HG03045 (cell line): Measurements from ENCODE around the gene PNKD.
"Not testable (repeated sequence)": the region's sequence is repeated elsewhere in the genome, so short reads cannot be mapped to it uniquely, and the experiment has no call there.

Experiments used
- ATAC-seq: cut with Tn5 transposase; IDR thresholded peaks from one replicate; pipeline ENCODE4 v1.9.1; 2021; ENCODE audit warnings: mild to moderate bottlenecking, moderate library complexity; ENCODE audit not compliant: unreplicated experiment

The PNKD gene

DNA sequence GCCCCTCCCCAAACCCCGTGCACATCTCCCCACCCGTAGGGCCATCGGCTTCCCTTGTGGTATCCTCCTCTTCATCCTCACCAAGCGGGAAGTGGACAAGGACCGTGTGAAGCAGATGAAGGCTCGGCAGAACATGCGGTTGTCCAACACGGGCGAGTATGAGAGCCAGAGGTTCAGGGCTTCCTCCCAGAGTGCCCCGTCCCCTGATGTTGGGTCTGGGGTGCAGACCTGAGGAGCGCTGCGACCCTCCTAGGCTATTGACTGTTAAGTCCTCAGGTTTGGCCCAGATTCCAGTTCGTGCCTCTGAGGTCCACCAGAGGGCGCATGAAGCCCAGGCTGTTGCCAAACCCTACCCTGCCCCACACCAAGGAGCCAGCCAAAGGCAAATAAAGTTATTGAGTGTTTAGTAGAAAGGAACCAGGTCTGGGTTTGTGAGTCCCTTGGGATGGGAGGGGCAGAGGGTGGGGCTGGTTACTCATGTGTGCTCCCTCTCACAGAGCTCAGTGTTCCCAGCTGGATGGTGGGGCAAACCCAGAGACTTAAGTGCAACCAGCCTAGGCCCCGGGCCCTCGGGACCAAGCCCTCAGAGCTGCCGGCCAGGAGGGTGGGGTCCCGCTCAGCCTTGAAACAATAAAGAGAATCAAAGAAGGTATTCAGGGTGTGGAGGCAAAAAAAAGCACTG lies 2.4 kb downstream of the PNKD start:
- no peak for ATAC-seq

DNA sequence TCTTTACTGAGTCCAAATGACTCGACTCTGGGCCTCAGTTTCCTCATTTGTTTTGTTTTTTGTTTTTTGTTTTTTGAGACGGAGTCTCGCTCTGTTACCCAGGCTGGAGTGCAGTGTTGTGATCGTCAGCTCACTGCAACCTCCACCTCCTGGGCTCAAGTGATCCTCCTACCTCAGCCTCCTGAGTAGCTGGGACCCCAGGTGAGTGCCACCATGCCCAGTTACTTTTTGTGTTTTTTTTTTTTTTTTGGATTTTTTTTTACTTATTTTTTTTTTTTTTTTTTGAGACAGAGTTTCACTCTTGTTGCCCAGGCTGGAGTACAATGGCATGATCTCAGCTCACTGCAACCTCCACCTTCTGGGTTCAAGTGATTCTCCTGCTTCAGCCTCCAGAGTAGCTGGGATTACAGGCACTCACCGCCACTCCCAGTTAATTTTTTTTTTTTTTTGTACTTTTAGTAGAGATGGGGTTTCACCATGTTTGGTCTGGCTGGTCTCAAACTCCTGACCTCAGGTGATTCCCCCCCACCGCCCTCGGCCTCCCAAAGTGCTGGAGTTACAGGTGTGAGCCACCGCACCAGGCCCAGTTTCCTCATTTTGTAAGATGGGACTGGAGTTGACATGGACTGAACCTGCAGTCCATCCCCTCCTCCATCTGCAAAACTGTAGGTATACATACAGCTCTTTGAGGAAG lies 3.0 kb downstream of the PNKD start:
- ATAC-seq: not testable (repeated sequence)

DNA sequence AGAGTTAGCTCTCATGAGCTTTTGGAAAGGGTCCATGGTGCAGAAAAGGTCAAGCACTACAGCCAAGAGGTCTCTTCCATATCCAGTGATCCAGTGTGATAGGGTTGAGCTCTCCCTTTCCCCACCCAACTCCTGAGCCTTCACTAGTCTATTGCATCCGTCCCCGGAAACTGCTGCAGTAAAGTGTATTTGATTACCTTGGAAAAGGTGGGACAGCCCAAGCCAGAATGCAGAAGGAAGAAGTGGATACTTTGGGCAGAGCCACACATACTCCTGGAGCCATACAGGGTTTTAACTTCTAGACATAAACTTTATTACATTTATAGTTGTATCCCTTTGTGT lies 3.6 kb downstream of the PNKD start:
- no peak for ATAC-seq

DNA sequence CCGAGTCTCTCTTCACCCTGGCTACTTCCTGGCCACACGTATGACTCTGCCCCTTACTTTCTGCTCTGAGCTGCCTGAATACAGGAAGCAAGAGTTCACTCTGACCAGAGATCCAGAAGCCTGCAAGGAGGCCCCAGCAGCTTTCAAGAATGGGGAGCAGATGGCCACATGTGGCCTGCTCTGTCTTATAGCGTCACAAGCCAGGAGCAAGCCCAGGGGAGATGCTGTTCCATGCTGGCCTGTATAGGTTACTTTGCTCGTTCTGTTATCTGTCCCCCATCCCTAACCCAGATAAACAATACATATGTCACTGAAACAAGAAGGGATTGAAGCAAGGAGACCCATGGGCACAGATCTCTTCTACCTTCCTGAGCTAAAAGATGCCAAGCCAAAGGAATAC lies 4.3 kb downstream of the PNKD start:
- no peak for ATAC-seq

DNA sequence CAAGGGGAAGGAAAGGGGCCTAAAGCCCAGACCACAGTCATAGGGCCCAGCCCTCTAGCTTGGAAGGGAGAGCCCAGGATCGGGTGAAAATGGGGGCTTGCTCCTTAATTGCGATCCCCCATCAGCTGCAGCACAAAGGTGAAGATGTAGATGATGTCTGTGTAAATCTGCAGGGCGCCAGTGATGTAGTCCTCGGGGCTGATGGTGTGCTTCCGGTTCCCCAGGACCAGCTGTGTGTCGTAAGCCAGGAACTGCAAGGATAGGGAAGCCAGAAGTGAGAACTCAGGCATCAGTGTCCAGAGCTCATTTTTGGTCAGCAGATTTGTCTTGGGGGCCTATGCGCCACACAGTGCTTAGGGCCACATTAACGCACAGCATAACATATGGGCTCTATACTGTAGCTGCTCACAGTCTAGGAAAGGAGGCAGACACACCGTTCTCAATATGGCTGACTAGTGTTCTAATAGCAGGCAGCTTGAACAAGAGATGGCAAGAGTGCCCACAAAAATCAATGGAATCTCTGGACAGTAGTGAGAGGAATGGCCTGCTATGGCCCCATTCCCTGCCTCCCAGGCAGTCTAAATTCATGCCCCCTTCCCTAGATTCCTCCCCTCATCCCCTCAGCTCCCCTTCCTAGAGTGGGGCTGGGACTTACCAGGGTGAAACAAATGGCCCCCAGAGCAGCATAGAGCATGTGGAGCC lies 5.2 kb downstream of the PNKD start:
- ATAC-seq: no peak

DNA sequence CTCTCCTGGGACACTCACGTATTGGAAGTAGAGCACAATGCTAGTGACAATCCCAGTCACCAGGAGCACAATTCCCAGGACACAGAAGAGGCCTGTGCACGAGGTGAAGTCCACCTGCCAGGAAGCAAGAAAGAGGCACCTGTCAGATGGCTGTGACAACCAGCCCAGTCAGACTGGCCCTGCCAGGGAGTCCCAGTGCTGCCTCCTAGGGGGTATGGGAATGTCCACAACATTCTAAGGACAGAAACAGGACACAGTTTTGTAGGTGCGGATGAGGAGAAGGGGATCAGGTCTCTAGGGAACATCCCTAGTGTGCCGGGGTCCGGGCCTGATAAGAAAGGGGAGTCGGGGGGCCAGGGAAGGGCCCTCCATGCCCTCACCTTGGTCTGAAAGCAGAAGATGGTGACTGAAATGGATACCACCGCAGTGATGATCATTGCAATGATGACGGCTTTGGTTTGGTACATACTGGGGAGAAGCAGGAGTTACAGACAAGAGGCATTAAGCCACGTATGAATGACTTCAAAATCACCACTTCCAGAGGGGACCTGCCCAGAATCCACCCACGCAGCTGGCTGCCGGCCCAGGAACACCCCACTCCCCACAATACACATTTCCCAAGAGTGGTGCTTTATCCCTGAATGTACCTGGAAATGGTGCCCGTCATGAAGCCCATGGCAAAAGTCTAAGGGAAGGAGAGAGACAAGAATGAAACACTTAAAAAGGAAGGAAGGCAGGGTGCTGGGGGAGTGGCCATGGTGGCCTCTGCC lies 6.9 kb downstream of the PNKD start:
- no peak for ATAC-seq

DNA sequence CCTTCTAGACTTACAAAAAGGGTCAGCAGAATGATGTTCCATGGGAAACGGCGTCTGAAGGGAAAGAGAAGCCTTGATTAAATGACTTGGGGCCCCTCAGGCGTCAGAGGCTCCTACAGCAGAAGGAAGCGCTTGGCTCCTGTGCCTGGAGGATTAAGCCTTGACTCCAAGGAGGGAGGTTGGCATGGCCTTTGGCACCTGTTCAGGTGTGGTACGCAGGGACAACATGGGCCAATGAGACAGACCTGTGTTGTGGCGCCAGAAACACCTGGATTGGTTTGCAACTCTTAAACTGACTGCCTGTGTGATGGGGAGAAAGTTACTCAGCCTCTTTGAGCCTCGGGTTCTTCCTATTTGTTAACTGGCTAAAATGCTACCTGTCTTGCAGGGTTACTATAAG lies 7.6 kb downstream of the PNKD start:
- ATAC-seq: no peak

- ATAC-seq: no peak
These were observed 8.4 kb downstream of the PNKD start for GRCh38 chr2:218278531-218279360.

- no peak for ATAC-seq
These were observed 10.0 kb downstream of the PNKD start for GRCh38 chr2:218280260-218280870.

- ATAC-seq: no peak
These were observed 11.1 kb downstream of the PNKD start for GRCh38 chr2:218281449-218281848.

DNA sequence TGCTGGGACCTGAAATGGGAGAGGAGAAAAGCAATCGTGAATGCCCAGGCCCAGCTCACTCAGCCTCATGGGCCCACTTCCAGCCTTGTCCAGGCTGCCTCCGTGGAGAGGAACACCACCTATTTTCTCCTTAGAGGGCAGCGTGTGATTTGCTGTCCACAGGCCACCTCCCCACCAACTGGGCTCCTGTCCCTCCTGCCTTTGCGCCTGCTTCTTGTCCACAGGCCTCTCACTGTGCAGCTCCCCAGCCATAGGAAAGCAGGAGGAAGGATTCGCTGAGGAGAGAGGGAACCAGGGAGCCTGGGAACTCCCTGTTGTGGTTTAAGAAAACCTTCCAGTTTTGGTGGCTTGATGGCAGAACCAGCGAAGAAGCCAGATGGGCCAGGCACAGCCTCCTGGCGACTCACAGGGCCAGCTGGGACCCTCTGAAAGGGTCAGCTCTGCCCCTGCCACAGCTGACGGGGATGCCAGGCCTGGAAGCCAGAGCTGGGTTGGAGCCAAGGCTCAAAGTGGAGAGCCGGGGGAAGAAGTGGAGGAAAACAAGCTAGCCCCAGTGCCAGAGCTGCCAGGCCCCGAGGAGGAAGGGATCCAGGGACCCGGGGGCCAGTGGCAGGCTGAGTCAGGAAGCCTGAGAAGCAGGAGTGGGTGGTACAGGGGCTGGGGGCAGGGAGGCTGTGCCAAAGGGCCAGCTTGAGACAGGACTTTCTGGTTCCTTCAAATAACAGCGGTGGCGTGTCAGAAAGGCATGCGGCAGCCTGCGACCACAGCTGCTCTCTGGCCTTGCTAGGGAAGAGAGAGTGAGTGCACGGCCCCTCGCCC lies 12.1 kb downstream of the PNKD start:
- no peak for ATAC-seq

DNA sequence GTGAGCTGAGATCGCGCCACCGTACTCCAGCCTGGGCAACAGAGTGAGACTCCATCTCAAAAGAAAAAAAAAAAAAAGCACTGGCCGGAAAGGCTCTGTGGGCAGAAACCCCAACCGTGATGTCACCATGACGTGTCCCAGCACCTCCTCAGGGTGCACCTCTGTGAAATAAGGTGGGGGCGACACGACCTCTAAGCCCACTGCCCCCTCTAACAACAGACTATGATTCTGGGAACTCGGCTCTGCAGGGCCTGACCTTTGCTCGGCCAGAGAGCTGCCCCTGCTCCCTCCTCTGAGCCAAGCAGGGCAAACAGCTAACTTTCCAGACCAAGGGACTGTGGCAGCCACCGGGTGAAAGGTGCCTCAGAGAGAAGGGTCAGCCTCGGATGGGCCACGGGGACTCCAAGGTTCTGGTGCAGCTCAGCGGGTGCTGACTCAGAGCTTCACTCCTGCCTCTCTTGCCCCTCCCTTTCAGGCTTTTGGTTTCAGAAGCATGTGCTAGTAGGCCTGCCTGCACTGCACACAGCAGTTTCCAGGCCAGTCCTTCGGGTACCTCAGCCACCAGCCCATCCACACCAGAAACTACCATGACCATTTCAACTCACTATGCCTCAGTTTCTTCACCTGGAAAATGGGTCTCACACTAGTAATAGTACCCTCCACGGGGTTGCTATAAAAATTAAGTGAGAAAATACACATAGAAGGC lies 13.9 kb downstream of the PNKD start:
- peak; percentile 44 for ATAC-seq

GRCh38 chr2:218285604-218286003 lies 15.3 kb downstream of the PNKD start:
- ATAC-seq: no peak

DNA sequence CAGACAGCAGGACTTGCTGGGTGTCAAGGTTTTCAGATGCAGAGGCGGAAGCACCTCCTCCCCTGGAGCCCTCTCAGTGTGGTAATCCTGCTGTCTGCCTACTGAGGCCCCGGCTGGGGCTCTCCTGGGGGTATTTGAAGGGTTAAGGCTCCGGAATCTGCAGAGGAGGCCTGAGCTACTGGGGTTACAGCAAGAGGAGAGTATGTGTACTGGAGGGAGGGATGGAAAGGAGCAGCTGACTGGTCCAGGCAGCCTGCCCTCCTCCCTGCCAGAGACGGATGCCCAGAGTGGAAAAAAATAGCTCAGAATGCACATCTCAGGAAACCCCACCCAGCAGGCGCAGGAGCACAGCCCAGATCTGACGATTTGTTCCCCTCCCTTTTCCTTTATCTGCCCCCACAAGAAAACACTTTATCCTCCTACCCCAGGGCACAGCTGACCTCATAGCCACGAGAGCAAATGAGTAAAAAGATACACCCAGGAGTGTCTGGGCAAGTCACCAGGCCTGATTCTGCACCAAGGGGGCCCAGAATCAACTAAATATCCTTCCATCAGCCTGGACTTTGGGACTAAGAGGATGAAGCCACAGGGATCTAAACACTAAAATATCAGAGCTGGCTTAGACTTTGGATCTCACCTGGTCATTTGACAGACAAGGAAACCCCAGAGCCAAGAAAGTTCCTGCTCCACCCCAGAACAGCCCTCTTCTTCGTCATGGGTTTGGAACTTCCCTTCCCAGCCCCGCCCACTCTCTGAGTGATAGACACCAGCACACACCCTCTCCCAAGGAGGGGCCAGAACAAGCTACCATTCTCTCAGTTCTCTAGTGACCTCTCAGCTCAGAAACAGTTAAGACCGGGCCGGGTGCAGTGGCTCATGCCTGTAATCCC lies 16.5 kb downstream of the PNKD start:
- ATAC-seq: peak; percentile 70

DNA sequence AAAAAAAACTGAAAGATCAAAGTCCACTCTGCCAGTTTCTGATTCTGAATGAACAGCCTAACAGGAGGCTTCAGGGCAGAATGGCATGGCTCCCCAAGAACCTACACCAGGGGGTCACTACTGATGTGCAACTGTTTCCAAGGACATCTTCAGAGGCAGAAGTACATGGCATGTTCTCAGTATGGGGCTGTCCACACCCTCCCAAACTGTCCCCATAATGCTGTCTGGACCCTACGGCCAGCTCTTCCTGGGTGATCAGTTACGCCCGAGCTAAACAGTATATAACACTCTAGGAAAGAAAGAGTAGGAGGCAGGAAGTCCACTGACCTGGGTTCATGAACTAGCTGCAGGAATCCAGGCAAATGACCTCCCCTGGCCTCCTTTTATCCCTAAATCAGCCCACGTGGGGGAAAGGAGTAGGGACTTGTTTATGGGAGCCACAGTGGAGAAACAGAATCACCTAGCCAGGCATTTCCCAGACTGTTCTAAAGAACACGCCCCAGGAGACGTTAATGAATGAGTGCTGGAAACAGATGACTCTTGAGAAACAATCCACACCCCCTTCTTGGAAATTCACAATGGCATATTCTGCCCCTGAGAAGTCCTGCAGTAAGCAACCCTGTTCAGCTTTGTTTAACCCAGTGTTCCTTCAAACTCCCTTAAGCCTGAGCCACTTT lies 19.5 kb downstream of the PNKD start:
- ATAC-seq: no peak

GRCh38 chr2:218290316-218291261 lies 20.3 kb downstream of the PNKD start:
- ATAC-seq: peak; percentile 39
